T-cell (primary cell): ENCODE data around the gene TGM2. TPM values are rescaled to one million over a fixed set of nuclear protein-coding genes. Genes with fewer than 3 reads are reported as not detected.

Experiments used
- ATAC-seq, 4 experiments: fragments of 200-7000 bp in 3 of 4; fragments of 150-1000 bp in 1 of 4; cut with Tn5 transposase; replicated peaks in 1 of 4; 1 replicate in 3 of 4; 2 replicates in 1 of 4; pipeline ENCODE4 v1.10.0; 2021; ENCODE audit warnings: moderate library complexity in 3 of 4, mild to moderate bottlenecking in 2 of 4, moderate number of reproducible peaks in 1 of 4
- CTCF ChIA-PET, 2 donors: fragments of 300-600 bp; sonication (Branson Sonifier 250); formaldehyde crosslinking; loops; one replicate each; lab custom pipeline; 2022; ENCODE audit warnings: antibody characterized with exemption in 2 of 2; lab: Charles Lee
- POLR2A ChIA-PET, 2 donors: fragments of 300-600 bp; sonication (Branson Sonifier 250); formaldehyde crosslinking; loops; one replicate each; lab custom pipeline; 2022; ENCODE audit warnings: antibody characterized with exemption in 2 of 2; lab: Charles Lee
- DNase-seq, 35 experiments: peaks; one replicate each; pipeline versions ENCODE4 v3.0.0 to v3.0.0-alpha.2; 2013 to 2023
- H3K27ac ChIP-seq: one replicate; pipeline ENCODE4 v1.5.1; 2013; ENCODE audit warnings: low read length
- H3K27me3 ChIP-seq, 2 experiments: replicated peaks in 1 of 2; 1 replicate in 1 of 2; 2 replicates in 1 of 2; pipeline versions ENCODE4 v1.6.1 to v1.7.0; 2013; ENCODE audit warnings: low read length in 1 of 2, mixed read lengths in 1 of 2; ENCODE audit not compliant: control insufficient read depth in 2 of 2, insufficient read depth in 2 of 2; ENCODE audit errors: extremely low read depth in 1 of 2
- H3K36me3 ChIP-seq, 2 donors: 1 replicate in 1 of 2; 2 replicates in 1 of 2; pipeline versions ENCODE4 v1.6.1 to v1.7.0; 2013; ENCODE audit warnings: low read length in 1 of 2; ENCODE audit not compliant: control insufficient read depth in 2 of 2, insufficient read depth in 1 of 2; ENCODE audit errors: extremely low read depth in 1 of 2
- H3K4me1 ChIP-seq, 2 experiments: 1 replicate in 1 of 2; 2 replicates in 1 of 2; pipeline versions ENCODE4 v1.6.1 to v1.7.0; 2013; ENCODE audit warnings: low read length in 2 of 2, mixed read lengths in 1 of 2; ENCODE audit not compliant: insufficient read depth in 2 of 2, control insufficient read depth in 1 of 2; ENCODE audit errors: extremely low read depth in 1 of 2
- H3K4me3 ChIP-seq, 2 donors: 1 replicate in 1 of 2; 2 replicates in 1 of 2; pipeline versions ENCODE4 v1.5.1 to v1.7.0; 2013; ENCODE audit warnings: mild to moderate bottlenecking in 2 of 2, low read length in 1 of 2, moderate library complexity in 1 of 2; ENCODE audit not compliant: control insufficient read depth in 1 of 2; ENCODE audit errors: extremely low read depth in 1 of 2
- H3K9me3 ChIP-seq: 2 replicates; pipeline ENCODE4 v1.7.0; 2013
- H3K27ac Mint-ChIP-seq, 2 donors: one replicate each; pipeline ENCODE4 v1.8.0; 2020 to 2021; ENCODE audit warnings: mild to moderate bottlenecking in 2 of 2, mixed read lengths in 2 of 2
- H3K27me3 Mint-ChIP-seq, 2 donors: one replicate each; pipeline ENCODE4 v1.8.0; 2021 to 2022; ENCODE audit warnings: mixed read lengths in 2 of 2
- H3K36me3 Mint-ChIP-seq: one replicate; pipeline ENCODE4 v1.8.0; 2021; ENCODE audit warnings: mixed read lengths
- H3K4me1 Mint-ChIP-seq, 3 donors: one replicate each; pipeline ENCODE4 v1.8.0; 2020 to 2022; ENCODE audit warnings: mixed read lengths in 3 of 3, mild to moderate bottlenecking in 1 of 3
- H3K4me3 Mint-ChIP-seq, 3 donors: one replicate each; pipeline ENCODE4 v1.8.0; 2020 to 2022; ENCODE audit warnings: mild to moderate bottlenecking in 3 of 3, mixed read lengths in 3 of 3, moderate library complexity in 3 of 3
- H3K9me3 Mint-ChIP-seq, 3 donors: one replicate each; pipeline ENCODE4 v1.8.0; 2020 to 2022; ENCODE audit warnings: mixed read lengths in 3 of 3
- WGBS: methylation state at CpG from one replicate; pipeline ENCODE4 v1.1.5; 2013; ENCODE audit warnings: missing lambda C conversion rate; ENCODE audit not compliant: insufficient coverage; 5-methylcytosine and 5-hydroxymethylcytosine counted together
- total RNA-seq, 35 experiments: library from RNA in 6 of 35; stranded (reverse) in 6 of 35; fragments of 120-200 nt in 1 of 35; gene quantifications; one replicate each; pipeline versions ENCODE4 v1.2.1 to v1.2.4 and lab custom pipeline; 2013 to 2026

Gene TGM2
- total RNA-seq, 5 donors from 2014 or later (not counting 1 experiment from before 2014, with no cell fraction given): 0.62 to 1.8 (median 1.2) TPM; not detected in 2

- Mint-ChIP-seq H3K36me3 (no peaks in the 10 kb centered on the region), H3K4me1 (no peaks in the 10 kb centered on the region), H3K27ac (no peak overlapping the region), H3K27me3 (peaks cover 23 to 32% of the 10 kb centered on the region in 2 donors), H3K4me3 (no peak overlapping the region), H3K9me3 (peaks cover 0 to 5% (median 0%) of the 10 kb centered on the region in 3 donors)
- WGBS: 61% methylated on average over 3 of the region's 3 CpGs
- no peak overlapping the region for H3K27ac ChIP-seq
- no peaks in the 10 kb centered on the region for H3K36me3 ChIP-seq
- DNase-seq (no peak), ATAC-seq (no peak)
- H3K4me3 ChIP-seq: no peak overlapping the region
- no peaks in the 10 kb centered on the region for H3K9me3 ChIP-seq
- ChIA-PET POLR2A (no interaction called here), CTCF (no interaction called here)
- H3K4me1 ChIP-seq: no peaks in the 10 kb centered on the region
- peaks cover 0 to 24% of the 10 kb centered on the region in 2 experiments for H3K27me3 ChIP-seq
Measured at GRCh38 chr20:38190936-38191371, 25.9 kb upstream of the TGM2 start.

DNA sequence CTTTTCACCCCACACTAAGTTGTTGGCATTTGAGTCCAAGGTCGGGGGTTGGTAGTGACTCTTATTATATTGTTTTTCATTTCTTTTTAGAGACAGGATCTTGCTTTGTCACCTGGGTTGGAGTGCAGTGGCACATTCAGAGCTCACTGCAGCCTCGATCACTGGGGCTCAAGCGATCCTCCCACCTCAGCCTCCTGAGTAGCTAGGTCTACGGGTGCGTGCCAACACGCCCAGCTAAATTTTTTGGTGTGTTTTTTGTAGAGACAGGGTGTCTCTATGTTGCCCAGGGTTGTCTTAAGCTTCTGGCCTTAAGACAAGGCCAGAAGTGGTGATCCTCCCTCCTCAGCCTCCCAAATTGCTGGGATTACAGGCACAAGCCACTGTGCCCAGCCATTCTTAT, 25.1 kb upstream of the TGM2 start:
- Histone ChIP-seq H3K4me3 (no peak overlapping the region), H3K4me1 (no peaks in the 10 kb centered on the region), H3K27me3 (peaks cover 0 to 19% of the 10 kb centered on the region in 2 experiments), H3K36me3 (no peaks in the 10 kb centered on the region), H3K27ac (no peak overlapping the region), H3K9me3 (no peaks in the 10 kb centered on the region)
- ATAC-seq (no peak), DNase-seq (no peak)
- Mint-ChIP-seq H3K27ac (no peak overlapping the region), H3K4me3 (no peak overlapping the region), H3K36me3 (no peaks in the 10 kb centered on the region), H3K9me3 (peaks cover 0 to 5% (median 0%) of the 10 kb centered on the region in 3 donors), H3K27me3 (peaks cover 23 to 26% of the 10 kb centered on the region in 2 donors), H3K4me1 (no peaks in the 10 kb centered on the region)
- POLR2A ChIA-PET: no interaction called here
- CTCF ChIA-PET: no interaction called here
- WGBS: 60% methylated on average over 1 of the region's 6 CpGs

- peaks cover 0 to 14% of the 10 kb centered on the region in 2 experiments for H3K27me3 ChIP-seq
Measured at GRCh38 chr20:38187517-38187916, 22.4 kb upstream of the TGM2 start.

DNA sequence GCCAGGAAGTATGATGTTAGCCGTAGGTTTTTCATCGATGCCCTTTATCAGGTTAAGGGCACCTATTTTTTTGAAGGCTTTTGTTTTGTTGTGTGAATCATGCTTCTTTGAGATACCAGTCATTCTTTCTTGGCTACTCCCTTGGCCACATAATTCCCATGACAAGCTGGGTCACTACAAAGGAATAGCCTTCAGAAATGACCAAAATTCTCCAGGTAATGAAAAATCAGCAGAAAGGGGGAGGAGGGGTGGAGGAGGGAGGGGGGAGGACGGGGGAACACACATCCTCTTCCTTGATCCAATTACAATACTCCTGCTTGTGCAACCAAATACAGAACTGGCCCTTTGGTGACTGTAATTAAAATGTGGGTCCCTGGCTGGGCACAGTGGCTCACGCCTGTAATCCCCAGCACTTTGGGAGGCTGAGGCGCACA, 21.7 kb upstream of the TGM2 start:
- Mint-ChIP-seq H3K4me1 (no peaks in the 10 kb centered on the region), H3K9me3 (no peaks in the 10 kb centered on the region), H3K27me3 (peaks cover 15 to 27% of the 10 kb centered on the region in 2 donors), H3K27ac (no peak overlapping the region), H3K4me3 (no peak overlapping the region), H3K36me3 (no peaks in the 10 kb centered on the region)
- H3K4me3 ChIP-seq: no peak overlapping the region
- H3K4me1 ChIP-seq: no peaks in the 10 kb centered on the region
- DNase-seq: no peak
- CTCF ChIA-PET: no interaction called here
- no peak overlapping the region for H3K27ac ChIP-seq
- WGBS: no CpG with 5 or more reads among the region's 5 CpGs
- ATAC-seq: no peak
- POLR2A ChIA-PET: no interaction called here
- peaks cover 0 to 12% of the 10 kb centered on the region in 2 experiments for H3K27me3 ChIP-seq
- H3K36me3 ChIP-seq: no peaks in the 10 kb centered on the region
- H3K9me3 ChIP-seq: no peaks in the 10 kb centered on the region

More at GRCh38 chr20:38187517-38187916, 22.4 kb upstream of the TGM2 start:
- ChIA-PET CTCF (no interaction called here), POLR2A (no interaction called here)
- Histone ChIP-seq H3K27ac (no peak overlapping the region), H3K4me3 (no peak overlapping the region), H3K36me3 (no peaks in the 10 kb centered on the region), H3K9me3 (no peaks in the 10 kb centered on the region), H3K4me1 (no peaks in the 10 kb centered on the region)
- H3K27me3 Mint-ChIP-seq: peaks cover 15 to 27% of the 10 kb centered on the region in 2 donors
- H3K36me3 Mint-ChIP-seq: no peaks in the 10 kb centered on the region
- no peak overlapping the region for H3K4me3 Mint-ChIP-seq
- no peak for DNase-seq
- H3K27ac Mint-ChIP-seq: no peak overlapping the region
- 96% methylated on average over 5 of the region's 5 CpGs for WGBS
- H3K4me1 Mint-ChIP-seq: no peaks in the 10 kb centered on the region
- H3K9me3 Mint-ChIP-seq: no peaks in the 10 kb centered on the region
- no peak for ATAC-seq

DNA sequence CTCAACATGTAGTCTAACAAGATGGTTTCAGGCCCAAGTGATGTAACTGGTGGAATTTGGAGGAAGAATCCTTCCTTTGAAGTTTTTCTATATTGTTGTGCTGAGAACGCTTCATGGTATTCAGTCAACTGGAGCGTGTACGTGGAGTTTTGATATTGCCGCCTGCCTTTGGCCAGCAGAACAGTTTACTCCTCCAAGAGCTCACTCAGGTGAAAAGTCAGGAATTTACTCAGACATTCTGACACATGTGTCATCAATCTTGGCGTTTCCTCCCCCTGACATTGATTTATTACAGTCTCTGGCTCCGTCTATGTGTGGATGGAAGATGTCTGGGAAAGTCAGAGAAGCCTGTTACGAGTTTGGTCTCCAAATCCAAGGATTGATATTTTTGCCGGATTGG, 19.0 kb upstream of the TGM2 start:
- POLR2A ChIA-PET: no interaction called here

GRCh38 chr20:38181971-38182370, 16.9 kb upstream of the TGM2 start:
- no peak for ATAC-seq
- Histone ChIP-seq H3K9me3 (no peaks in the 10 kb centered on the region), H3K4me3 (no peak overlapping the region), H3K27me3 (peaks cover 0 to 16% of the 10 kb centered on the region in 2 experiments), H3K27ac (no peak overlapping the region), H3K36me3 (no peaks in the 10 kb centered on the region), H3K4me1 (no peaks in the 10 kb centered on the region)
- DNase-seq: no peak
- 95% methylated on average over 2 of the region's 3 CpGs for WGBS
- Mint-ChIP-seq H3K27ac (no peak overlapping the region), H3K9me3 (no peaks in the 10 kb centered on the region), H3K36me3 (no peaks in the 10 kb centered on the region), H3K27me3 (peaks cover 19 to 26% of the 10 kb centered on the region in 2 donors), H3K4me1 (no peaks in the 10 kb centered on the region), H3K4me3 (no peak overlapping the region)
- ChIA-PET POLR2A (no interaction called here), CTCF (no interaction called here)

More for the DNA sequence above, 19.0 kb upstream of the TGM2 start:
- ATAC-seq: no peak
- Mint-ChIP-seq H3K4me1 (no peaks in the 10 kb centered on the region), H3K36me3 (no peaks in the 10 kb centered on the region), H3K27ac (no peak overlapping the region), H3K27me3 (peaks cover 16 to 17% of the 10 kb centered on the region in 2 donors), H3K4me3 (no peak overlapping the region), H3K9me3 (no peaks in the 10 kb centered on the region)
- Histone ChIP-seq H3K4me3 (no peak overlapping the region), H3K36me3 (no peaks in the 10 kb centered on the region), H3K9me3 (no peaks in the 10 kb centered on the region), H3K4me1 (no peaks in the 10 kb centered on the region), H3K27ac (no peak overlapping the region), H3K27me3 (peaks cover 0 to 13% of the 10 kb centered on the region in 2 experiments)
- CTCF ChIA-PET: no interaction called here
- no peak for DNase-seq
- 80% methylated on average over 6 of the region's 8 CpGs for WGBS
